Natural killer cell (primary cell): Measurements from ENCODE around the gene SLC35A4. TPM values are rescaled to one million over a fixed set of nuclear protein-coding genes. Genes with fewer than 3 reads are reported as not detected.

Experiments
- ATAC-seq, 3 donors: fragments of 150-1000 bp in 2 of 3; fragments of 200-7000 bp in 1 of 3; cut with Tn5 transposase; 1 replicate in 1 of 3; 2 replicates in 2 of 3; pipeline ENCODE4 v1.10.0; 2021; ENCODE audit warnings: mild to moderate bottlenecking in 2 of 3, moderate library complexity in 2 of 3
- DNase-seq, 2 donors: peaks; one replicate each; pipeline versions ENCODE4 v3.0.0 to v3.0.0-alpha.2; 2013 to 2021; ENCODE audit warnings: mixed read lengths in 1 of 2
- H3K27ac ChIP-seq: one replicate; pipeline ENCODE4 v1.5.1; 2013; ENCODE audit warnings: mild to moderate bottlenecking, low read length
- H3K27me3 ChIP-seq: one replicate; pipeline ENCODE4 v1.6.1; 2013; ENCODE audit warnings: low read length; ENCODE audit not compliant: control insufficient read depth, insufficient read depth
- H3K36me3 ChIP-seq: one replicate; pipeline ENCODE4 v1.6.1; 2013; ENCODE audit warnings: low read length; ENCODE audit not compliant: control insufficient read depth, insufficient read depth
- H3K4me1 ChIP-seq: one replicate; pipeline ENCODE4 v1.6.1; 2013; ENCODE audit warnings: low read length; ENCODE audit not compliant: control insufficient read depth, insufficient read depth
- H3K4me3 ChIP-seq: one replicate; pipeline ENCODE4 v1.5.1; 2013; ENCODE audit warnings: low read length
- H3K9me3 ChIP-seq: one replicate; pipeline ENCODE4 v1.6.1; 2013; ENCODE audit warnings: low read length; ENCODE audit not compliant: control insufficient read depth, insufficient read depth
- H3K27ac Mint-ChIP-seq, 2 donors: one replicate each; pipeline ENCODE4 v1.8.0; 2022; ENCODE audit warnings: mild to moderate bottlenecking in 2 of 2, mixed read lengths in 2 of 2, moderate library complexity in 1 of 2
- H3K27me3 Mint-ChIP-seq, 2 donors: one replicate each; pipeline ENCODE4 v1.8.0; 2022; ENCODE audit warnings: low read depth in 2 of 2, mixed read lengths in 2 of 2
- H3K36me3 Mint-ChIP-seq: one replicate; pipeline ENCODE4 v1.8.0; 2022; ENCODE audit warnings: mixed read lengths
- H3K4me1 Mint-ChIP-seq, 2 donors: one replicate each; pipeline ENCODE4 v1.8.0; 2022; ENCODE audit warnings: mixed read lengths in 2 of 2
- H3K4me3 Mint-ChIP-seq: one replicate; pipeline ENCODE4 v1.8.0; 2022; ENCODE audit warnings: mild to moderate bottlenecking, moderate library complexity, mixed read lengths
- H3K9me3 Mint-ChIP-seq, 2 donors: one replicate each; pipeline ENCODE4 v1.8.0; 2022; ENCODE audit warnings: mixed read lengths in 2 of 2
- CTCF ChIP-seq: fragments of 200-600 bp; IDR thresholded peaks from one replicate; pipeline ENCODE4 v1.8.0; 2022; ENCODE audit warnings: antibody characterized with exemption
- WGBS: methylation state at CpG from one replicate; pipeline ENCODE4 v1.1.7; 2013; ENCODE audit warnings: missing lambda C conversion rate; ENCODE audit not compliant: insufficient coverage; 5-methylcytosine and 5-hydroxymethylcytosine counted together
- intact Hi-C: fragments of 100-400 bp; cut with micrococcal nuclease; formaldehyde crosslinking; loops from one replicate; pipeline ENCODE4 v1.14.2; 2022
- total RNA-seq, 4 donors: library from RNA; stranded (reverse); fragments of 120-200 nt in 1 of 4; gene quantifications; one replicate each; pipeline versions ENCODE4 v1.2.3 to v1.2.4, GENCODE V29; 2013 to 2022

SLC35A4 gene
- total RNA-seq, 3 donors from 2014 or later (not counting 1 experiment from before 2014, with no cell fraction given): 63.1 to 76.1 (median 72.3) TPM

DNA sequence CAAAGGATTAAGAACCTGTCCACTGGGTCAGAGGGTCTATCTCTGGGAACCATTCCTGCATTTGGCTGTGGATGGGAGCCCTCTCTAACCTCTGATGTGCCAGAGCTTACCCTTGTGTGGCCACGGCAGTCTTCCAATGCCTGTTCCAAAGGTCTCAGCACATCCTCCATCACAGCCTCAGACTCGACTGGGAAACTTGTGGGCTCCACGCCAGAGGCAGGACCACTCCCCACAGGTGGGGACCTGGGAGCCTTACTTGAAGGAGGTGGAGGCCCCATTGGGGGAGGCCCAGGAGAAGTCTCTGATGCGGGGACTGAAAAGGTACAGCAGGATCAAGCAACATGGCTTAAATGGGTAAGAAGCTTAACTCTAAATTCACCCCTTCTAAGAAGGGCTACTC, 12.8 kb upstream of the SLC35A4 start:
- Histone ChIP-seq H3K27me3 (no peaks in the 10 kb centered on the region), H3K4me3 (no peak overlapping the region), H3K9me3 (no peaks in the 10 kb centered on the region), H3K27ac (no peak overlapping the region), H3K4me1 (peaks cover 44% of the 10 kb centered on the region), H3K36me3 (peaks cover 32% of the 10 kb centered on the region)
- no peaks in the 10 kb centered on the region for H3K27me3 Mint-ChIP-seq
- ATAC-seq (no peak), DNase-seq (no peak)
- intact Hi-C loops: no loop called here
- no peak overlapping the region for H3K4me3 Mint-ChIP-seq
- TF ChIP-seq CTCF: no peak
- peaks cover 11% of the 10 kb centered on the region for H3K36me3 Mint-ChIP-seq
- H3K27ac Mint-ChIP-seq: peak overlapping the region; percentile 95 to 96
- no peaks in the 10 kb centered on the region for H3K9me3 Mint-ChIP-seq
- H3K4me1 Mint-ChIP-seq: peaks cover 65 to 68% of the 10 kb centered on the region in 2 donors
- WGBS: 93% methylated on average over 4 of the region's 4 CpGs

GRCh38 chr5:140553657-140554056, 11.0 kb upstream of the SLC35A4 start:
- Mint-ChIP-seq H3K36me3 (peaks cover 11% of the 10 kb centered on the region), H3K27me3 (no peaks in the 10 kb centered on the region), H3K27ac (peak overlapping the region; percentile 96), H3K9me3 (no peaks in the 10 kb centered on the region), H3K4me3 (no peak overlapping the region), H3K4me1 (peaks cover 63 to 65% of the 10 kb centered on the region in 2 donors)
- no peak for TF ChIP-seq CTCF
- H3K27ac ChIP-seq: no peak overlapping the region
- no peak overlapping the region for H3K4me3 ChIP-seq
- ATAC-seq: no peak
- no peak for DNase-seq
- 62% methylated on average over 2 of the region's 2 CpGs for WGBS
- intact Hi-C loops: no loop called here
- H3K27me3 ChIP-seq: no peaks in the 10 kb centered on the region
- peaks cover 34% of the 10 kb centered on the region for H3K4me1 ChIP-seq
- H3K9me3 ChIP-seq: no peaks in the 10 kb centered on the region
- H3K36me3 ChIP-seq: peaks cover 32% of the 10 kb centered on the region

DNA sequence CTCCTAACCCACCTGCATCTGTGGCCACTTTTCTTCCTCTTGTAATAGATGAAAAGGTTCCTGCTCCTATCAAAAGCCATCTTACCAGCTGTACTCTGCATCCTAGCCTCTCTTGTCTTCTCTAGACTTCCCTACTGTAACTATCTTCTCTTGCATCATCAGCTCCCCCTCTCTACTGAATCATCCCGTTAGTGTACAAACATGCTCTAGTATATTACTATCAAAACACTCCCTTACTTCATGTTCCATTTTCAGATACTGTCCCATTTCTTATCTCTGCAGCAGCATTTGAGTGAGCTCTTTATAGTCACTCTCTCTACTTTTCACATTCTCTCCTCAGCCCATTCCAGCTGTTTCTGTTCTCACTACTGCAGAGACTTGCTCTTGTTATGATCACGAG, 10.2 kb upstream of the SLC35A4 start:
- TF ChIP-seq CTCF: no peak
- intact Hi-C loops: no loop called here
- Mint-ChIP-seq H3K4me1 (peaks cover 55 to 58% of the 10 kb centered on the region in 2 donors), H3K4me3 (no peak overlapping the region), H3K27ac (peak overlapping the region; percentile 96), H3K36me3 (peaks cover 11% of the 10 kb centered on the region), H3K9me3 (no peaks in the 10 kb centered on the region), H3K27me3 (no peaks in the 10 kb centered on the region)
- Histone ChIP-seq H3K9me3 (no peaks in the 10 kb centered on the region), H3K27ac (no peak overlapping the region), H3K36me3 (peaks cover 27% of the 10 kb centered on the region), H3K4me1 (peaks cover 26% of the 10 kb centered on the region), H3K27me3 (no peaks in the 10 kb centered on the region), H3K4me3 (no peak overlapping the region)
- WGBS: 80% methylated on average over 2 of the region's 2 CpGs
- ATAC-seq: no peak
- DNase-seq: no peak

DNA sequence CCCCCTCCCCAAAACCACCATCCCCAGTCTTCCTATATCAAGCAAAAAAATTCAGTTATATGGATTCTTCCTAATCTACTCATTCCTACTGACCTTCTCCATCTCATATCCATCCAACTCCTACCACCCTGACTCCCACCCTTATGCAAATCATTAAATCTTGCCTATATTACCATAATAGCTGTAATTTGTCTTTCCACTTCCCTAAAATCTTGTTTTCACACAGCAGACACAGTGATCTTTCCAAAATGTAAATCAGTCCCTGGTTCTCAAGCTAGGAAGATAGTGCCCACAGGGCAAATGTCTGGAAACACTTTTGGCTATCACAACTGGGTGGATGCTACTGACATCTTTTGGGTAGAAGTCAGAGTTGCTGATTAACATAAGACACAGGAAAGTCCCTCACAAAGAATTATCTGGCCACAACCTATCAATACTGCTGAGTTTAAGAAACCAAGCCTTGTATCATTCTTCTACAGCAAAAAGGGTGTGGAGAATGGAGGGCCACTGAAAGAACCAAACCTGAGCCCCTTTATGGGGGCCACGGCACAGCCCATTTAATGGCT, 8.8 kb upstream of the SLC35A4 start:
- intact Hi-C loops: loop anchor here (1.0 to 2.0 kb wide), 3 partner anchors 8 to 155 kb away; partner anchors contain the start of genes ANKHD1, APBB3, IK and NDUFA2

More for the DNA sequence above, 8.8 kb upstream of the SLC35A4 start:
- no peaks in the 10 kb centered on the region for H3K27me3 Mint-ChIP-seq
- Histone ChIP-seq H3K4me1 (peaks cover 23% of the 10 kb centered on the region), H3K27ac (peak overlapping the region; percentile 27), H3K4me3 (no peak overlapping the region), H3K27me3 (no peaks in the 10 kb centered on the region), H3K9me3 (no peaks in the 10 kb centered on the region), H3K36me3 (peaks cover 13% of the 10 kb centered on the region)
- peaks cover 47 to 53% of the 10 kb centered on the region in 2 donors for H3K4me1 Mint-ChIP-seq
- H3K27ac Mint-ChIP-seq: peak overlapping the region; percentile 96
- ATAC-seq (peak in 1 of 3 donors; percentile 14), DNase-seq (no peak)
- H3K9me3 Mint-ChIP-seq: no peaks in the 10 kb centered on the region
- H3K36me3 Mint-ChIP-seq: peaks cover 8% of the 10 kb centered on the region
- WGBS: 88% methylated on average over 1 of the region's 1 CpG
- no peak for TF ChIP-seq CTCF
- peak overlapping the region; percentile 84 for H3K4me3 Mint-ChIP-seq
